ENCODE results near the gene ZSWIM3. TPM values are rescaled to one million over a fixed set of nuclear protein-coding genes. Genes with fewer than 3 reads are reported as not detected.

The ZSWIM3 gene
- total RNA-seq, 1 donor from 2014 or later: 13.9 TPM

DNA sequence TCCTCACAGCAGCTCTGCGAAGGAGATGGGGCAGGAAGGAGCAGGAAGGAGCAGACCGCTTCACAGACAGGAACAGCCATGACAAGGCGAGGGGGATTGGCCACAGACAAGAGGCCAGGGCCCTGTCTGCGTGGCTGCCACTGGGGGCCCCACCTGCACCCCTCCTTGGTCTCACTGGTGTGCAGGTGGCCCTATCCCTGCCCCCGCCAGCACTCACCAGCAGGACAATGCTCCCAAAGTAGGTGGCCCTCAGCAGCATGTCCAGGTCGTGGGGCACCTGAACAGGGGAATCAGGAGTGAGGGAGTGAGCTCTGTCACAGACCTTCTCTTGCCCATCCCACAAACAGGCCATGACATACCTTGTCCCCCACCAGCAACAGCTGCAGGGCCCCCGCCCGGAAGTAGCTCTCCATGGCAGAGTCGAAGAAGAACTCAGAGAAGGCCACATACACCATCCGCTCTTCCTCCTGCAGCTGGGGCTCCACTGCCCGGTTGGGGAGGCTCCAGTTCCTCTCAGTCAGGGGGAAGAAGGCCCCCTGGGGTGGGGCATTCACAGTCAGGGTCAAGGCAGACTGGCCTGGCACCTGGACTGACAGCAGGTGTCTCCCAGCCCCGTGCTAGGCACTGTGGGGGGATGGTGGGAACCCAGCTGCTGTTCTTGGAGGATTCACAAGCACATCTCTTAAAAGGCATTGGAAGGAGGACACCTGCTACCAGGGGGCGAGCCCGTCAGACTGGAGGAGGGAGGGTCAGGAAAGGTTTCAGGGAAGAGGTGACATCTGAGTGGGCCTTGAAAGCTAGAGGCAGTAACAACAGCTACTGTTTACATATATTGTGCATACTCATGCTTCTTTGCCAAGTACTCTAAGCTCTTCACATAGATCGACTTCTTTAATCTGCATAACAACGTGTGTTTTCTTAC is 47.4 kb downstream of the ZSWIM3 start:
- DNase-seq (ENCODE audit: low spot score in 2 of 2): no peak
- no peak for FAIRE-seq

DNA sequence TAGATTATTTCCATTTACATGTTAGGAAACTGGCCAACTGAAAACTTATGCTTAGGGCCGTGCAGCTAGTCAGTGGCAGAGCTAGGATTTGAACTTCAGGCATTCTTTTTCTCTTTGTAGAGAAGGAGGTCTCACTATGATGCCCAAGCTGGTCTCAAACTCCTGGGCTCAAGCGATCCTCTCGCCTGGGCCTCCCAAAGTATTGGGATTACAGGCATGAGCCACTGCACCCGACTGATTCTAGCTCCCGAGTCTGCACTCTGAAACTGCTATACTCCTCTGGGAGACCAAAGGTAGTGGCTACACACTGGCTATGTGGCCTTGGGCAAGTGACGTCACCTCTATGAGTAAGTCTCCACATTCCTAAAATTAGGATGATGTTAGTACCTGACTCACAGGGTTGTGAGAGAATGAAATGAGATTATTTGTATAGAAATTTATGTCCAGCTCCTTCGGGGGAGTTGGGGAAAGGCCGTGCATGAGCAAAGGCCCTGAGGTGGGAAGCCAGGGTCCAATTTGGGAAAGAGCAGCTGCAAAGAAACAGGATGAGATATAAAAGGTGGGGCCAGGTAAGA is 48.2 kb downstream of the ZSWIM3 start:
- no peak for FAIRE-seq
- no peak for DNase-seq (ENCODE audit: low spot score in 2 of 2)

DNA sequence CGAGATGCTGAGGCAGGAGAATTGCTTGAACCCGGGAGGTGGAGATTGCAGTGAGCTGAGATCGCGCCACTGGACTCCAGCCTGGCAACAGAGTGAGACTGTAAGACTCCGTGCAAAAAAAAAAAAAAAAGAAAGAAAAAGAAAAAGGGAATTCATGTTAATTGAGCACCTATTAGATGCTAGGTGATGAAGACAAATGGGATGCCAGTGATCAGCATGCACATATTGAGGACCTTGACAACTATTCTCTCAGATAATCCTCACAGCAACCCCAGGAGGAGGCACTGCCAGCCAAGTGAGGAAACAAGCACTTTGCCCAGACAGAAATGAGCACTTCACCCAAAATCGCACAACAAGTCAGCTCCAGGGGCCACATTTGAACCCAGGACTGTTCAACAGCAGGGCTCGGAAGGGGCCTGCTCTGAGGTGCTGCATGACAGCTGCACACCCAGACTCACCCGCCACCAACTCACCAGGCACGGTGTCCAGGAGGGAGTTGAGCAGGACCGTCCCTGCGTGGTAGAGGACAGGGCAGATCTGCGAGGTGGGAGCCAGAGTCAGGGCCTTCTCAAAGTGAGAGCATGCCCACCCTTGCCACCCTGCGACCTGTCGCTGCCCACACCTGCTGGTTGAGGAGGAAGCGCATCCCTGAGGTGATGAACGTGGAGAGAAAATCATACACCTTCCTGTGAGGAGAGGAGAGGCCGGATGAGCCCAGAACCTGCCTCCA is 50.0 kb downstream of the ZSWIM3 start:
- FAIRE-seq (no peak), DNase-seq (ENCODE audit: low spot score in 2 of 2) (no peak)

DNA sequence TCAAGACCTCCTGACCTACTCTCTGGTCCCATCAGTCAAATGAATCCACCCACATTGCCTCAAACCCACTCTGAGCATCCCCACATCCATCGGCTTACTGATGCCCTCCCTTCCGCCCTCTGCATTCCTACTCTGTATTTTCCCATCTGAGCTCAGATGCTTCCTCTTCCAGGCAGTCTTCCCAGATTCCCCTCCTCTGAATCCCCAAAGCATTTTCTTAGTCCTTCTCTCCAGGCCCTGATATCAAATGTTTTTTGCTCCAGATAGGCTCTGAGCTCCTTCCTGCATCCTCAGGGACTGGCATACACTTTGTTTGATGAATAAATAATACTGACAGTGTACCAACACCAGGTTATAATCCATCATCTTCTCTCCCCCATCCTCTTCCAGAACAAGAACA is 50.7 kb downstream of the ZSWIM3 start:
- DNase-seq (ENCODE audit: low spot score in 2 of 2): no peak
- no peak for FAIRE-seq

DNA sequence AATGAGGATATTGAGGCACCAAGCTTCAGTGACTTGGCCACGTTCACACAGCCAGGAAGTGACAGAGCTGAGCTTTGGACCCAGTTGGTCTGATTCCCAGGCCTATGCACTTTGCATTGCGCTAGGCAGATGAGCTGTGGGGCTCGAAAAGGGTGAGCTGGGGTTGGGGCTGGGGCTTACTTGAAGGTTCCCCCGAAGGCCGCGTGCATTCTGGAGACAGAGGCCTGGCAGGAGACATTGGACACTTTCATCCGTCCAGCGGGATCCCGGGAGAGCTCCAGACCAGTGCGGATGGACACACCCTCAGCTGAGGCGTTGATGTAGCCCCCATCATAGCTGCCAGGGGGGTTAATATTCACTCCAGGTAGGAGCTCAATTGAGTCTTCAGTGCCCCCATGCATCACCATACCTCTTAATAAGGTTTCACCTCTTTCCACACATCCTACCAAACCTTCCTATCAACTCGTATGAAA is 52.0 kb downstream of the ZSWIM3 start:
- FAIRE-seq (no peak), DNase-seq (ENCODE audit: low spot score in 2 of 2) (no peak)

- FAIRE-seq (no peak), DNase-seq (ENCODE audit: low spot score in 2 of 2) (no peak)
Measured at GRCh38 chr20:45909817-45910669, 52.6 kb downstream of the ZSWIM3 start.

DNA sequence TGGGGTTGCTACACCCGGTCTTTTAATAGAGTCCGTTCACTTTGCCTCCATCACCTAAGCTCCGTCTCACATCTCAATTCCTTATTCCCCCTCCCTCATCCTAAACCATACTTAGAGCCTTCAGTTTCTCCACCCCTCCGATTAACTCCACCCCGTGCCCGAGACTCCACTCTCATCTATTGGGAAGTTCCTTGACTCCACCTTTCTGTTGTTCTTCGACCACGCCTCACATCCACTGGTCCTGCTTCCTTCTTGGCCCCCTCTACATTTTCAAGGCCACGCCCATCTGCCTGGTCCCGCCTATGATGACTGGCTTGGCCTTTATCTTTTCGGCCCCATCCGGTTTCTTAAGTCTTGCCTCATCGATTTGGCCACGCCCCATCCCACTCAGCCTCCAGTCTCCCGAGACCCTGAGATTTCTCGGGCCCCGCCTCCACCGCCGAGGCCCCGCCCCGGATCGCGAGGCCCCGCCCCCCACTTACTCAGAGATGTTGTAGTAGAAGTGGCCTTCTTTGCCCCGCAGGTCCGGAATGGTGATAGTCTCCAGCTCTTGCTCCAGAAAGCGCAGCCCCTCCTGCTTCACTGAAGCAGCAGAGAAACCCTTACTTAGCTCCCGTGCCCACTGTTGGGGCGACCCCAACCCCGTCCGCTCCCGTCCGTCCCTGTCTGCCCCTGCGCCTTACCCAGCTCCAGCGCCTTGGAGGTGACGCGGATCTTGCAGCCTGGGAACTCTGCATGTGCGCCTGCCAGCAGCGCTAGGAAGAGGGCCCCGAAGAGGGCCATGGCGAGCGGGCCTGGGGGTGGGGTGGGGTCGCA is 53.5 kb downstream of the ZSWIM3 start:
- no peak for FAIRE-seq

GRCh38 chr20:45911486-45912343 is 54.3 kb downstream of the ZSWIM3 start, which contains the start of gene PLTP:
PLTP (minus strand) TSS chr20:45912155; CDS start chr20:45911452, 703 bp downstream.
- DNase-seq (ENCODE audit: low spot score in 2 of 2) (peak; percentile 50 to 65), FAIRE-seq (no peak)

More for the DNA sequence above, 53.5 kb downstream of the ZSWIM3 start:
- peak; percentile 67 to 94 for DNase-seq (ENCODE audit: low spot score in 2 of 2)

GRCh38 chr20:45912344-45912682 is 54.9 kb downstream of the ZSWIM3 start:
- FAIRE-seq (no peak), DNase-seq (ENCODE audit: low spot score in 2 of 2) (no peak)

DNA sequence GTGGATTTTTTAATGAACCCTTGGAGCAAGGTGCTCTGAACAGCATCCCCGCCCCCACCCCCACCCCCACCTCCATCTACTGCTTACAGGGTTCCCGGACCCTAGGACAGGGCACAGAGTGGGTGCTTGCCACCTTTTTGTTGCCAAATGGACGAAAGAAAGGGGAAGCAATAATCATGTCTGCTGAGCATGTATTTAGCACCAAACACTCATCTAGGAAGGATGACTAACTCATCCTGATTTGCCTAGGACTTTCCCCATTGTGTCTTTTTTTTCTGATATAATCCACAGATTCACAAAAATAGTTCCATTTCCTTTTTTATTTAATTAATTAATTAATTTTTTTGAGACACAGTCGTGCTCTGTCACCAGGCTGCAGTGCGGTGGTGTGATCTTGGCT is 55.7 kb downstream of the ZSWIM3 start:
- no peak for DNase-seq (ENCODE audit: low spot score in 2 of 2)
- FAIRE-seq: no peak

- DNase-seq (ENCODE audit: low spot score in 2 of 2): no peak
- no peak for FAIRE-seq
Measured at GRCh38 chr20:45917790-45918141, 60.4 kb downstream of the ZSWIM3 start.

DNA sequence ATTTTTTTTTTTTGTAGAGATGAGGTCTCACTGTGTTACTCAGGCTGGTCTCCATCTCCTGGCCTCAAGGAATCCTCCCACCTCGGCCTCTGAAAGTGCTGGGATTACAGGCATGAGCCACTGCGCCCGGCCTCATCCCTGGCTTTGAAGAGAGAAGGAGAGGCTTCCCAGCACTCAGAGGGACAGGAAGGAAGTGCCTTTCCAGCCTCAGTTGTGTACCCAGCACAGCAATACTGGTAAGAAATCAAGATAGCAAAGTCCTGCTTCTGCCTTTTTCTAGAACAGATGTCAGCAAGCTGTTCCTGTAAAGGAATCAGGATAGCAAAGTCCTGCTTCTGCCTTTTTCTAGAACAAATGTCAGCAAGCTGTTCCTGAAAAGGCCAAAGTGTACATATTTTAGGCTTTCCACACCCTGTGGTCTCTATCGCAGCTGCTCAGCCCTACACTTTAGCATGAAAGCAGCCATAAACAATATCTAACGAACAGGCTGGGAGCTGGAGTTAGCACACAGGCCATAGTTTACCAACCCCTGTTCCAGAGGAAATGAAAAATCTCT is 60.8 kb downstream of the ZSWIM3 start:
- DNase-seq (ENCODE audit: low spot score in 2 of 2) (no peak), FAIRE-seq (no peak)

DNA sequence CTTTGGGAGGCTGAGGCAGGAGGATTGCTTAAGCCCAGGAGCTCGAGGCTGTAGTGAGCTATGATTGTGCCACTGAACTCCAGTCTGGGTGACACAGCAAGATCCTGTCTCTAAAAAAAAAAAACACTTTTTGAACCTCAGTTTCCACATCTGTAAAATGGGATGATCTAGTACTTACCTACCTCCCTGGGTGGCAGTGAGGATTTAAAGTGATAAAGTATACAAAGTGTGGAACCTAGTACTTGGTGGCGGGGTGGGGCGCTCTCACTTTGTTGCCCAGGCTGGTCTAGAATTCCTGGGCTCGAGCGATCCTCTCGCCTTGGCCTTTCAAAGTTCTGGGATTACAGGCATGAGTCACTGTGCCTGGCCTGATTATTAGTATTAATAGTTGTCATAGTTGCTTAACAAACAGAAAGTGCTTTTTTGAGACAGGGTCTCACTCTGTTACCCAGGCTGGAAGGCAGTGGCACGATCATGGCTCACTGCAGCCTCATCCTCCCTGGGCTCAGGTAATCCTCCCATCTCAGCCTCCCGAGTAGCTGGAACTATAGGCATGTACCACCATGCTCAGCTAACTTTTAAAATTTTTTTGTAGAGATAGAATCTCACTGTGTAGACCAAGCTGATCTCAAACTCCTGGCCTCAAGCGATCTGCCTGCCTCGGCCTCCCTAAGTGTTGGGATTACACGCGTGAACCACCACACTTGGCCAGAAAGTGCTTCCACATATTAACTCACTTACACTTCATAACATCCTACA is 61.5 kb downstream of the ZSWIM3 start:
- DNase-seq (ENCODE audit: low spot score in 2 of 2): no peak
- FAIRE-seq: no peak

GRCh38 chr20:45919542-45920399 is 62.4 kb downstream of the ZSWIM3 start:
- no peak for DNase-seq (ENCODE audit: low spot score in 2 of 2)
- FAIRE-seq: no peak

DNA sequence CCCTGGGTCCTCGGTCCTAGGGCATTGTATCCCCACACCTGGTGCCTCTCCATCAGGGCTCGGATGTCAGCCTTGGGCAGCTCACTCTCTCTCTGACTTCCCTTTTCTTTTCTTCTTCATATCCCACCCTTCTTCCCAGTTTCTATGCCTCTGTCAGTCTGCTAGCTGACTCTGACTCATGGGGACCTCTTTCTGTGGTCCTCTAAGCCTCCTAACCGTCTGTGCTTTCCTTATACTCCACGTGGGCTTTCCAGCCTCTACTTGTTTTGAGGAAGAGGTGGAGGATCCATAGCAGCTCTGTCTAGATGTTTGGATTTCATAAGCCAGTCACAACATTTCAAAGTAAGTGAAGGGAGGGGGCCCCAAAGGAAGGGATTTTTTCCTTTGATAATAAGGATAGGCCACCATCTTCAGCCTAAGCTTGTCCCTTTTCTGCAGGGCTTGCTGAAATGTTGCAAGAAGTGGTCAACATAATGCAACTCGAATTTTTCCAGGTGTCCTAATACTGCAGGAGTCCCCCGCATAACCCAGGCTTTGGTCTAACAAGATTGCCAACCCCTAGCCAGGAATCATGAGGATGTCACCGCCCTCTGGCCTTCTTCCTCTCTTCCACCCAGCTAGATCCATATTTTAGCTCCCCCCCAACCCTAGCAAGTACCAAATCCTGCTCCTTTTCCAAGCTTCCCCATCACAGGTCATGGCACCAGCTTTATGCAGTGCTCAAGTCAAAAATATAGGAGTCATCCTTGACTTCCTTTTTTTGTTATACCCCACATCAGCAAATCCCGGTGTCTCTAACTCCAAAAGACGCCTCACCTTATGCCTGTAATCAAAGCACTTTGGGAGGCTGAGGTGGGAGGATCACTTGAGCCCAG is 63.3 kb downstream of the ZSWIM3 start:
- FAIRE-seq: no peak
- DNase-seq (ENCODE audit: low spot score in 2 of 2): no peak
